Adrenal gland (tissue), 12 donors: ENCODE measurements around the gene CRB1. TPM values are rescaled to one million over a fixed set of nuclear protein-coding genes. Genes with fewer than 3 reads are reported as not detected.

Experiments
- DNase-seq, 7 donors: peaks; one replicate each; pipeline ENCODE4 v3.0.0-alpha.2; 2019 to 2020
- H3K27ac ChIP-seq, 5 donors: fragments of 200-600 bp; sonication (generic) in 4 of 5; 1 replicate in 3 of 5; 2 replicates in 2 of 5; pipeline versions ENCODE4 v1.5.1 to v1.8.0; 2016 to 2020; ENCODE audit warnings: mild to moderate bottlenecking in 1 of 5
- H3K27me3 ChIP-seq: fragments of 200-600 bp; 2 replicates; pipeline ENCODE4 v1.8.0; 2021
- H3K36me3 ChIP-seq, 2 donors: fragments of 200-600 bp; replicated peaks in 1 of 2; 1 replicate in 1 of 2; 2 replicates in 1 of 2; pipeline versions ENCODE4 v1.5.1 to v1.8.0; 2018 to 2022
- H3K4me1 ChIP-seq, 2 donors: fragments of 200-600 bp; replicated peaks in 1 of 2; 1 replicate in 1 of 2; 2 replicates in 1 of 2; pipeline versions ENCODE4 v1.5.1 to v1.8.0; 2018 to 2021
- H3K4me3 ChIP-seq, 4 donors: fragments of 200-600 bp; sonication (generic) in 3 of 4; one replicate each; pipeline ENCODE4 v1.5.1; 2016 to 2018
- H3K9me3 ChIP-seq, 3 donors: fragments of 200-600 bp; sonication (generic) in 1 of 3; replicated peaks in 1 of 3; 1 replicate in 2 of 3; 2 replicates in 1 of 3; pipeline versions ENCODE4 v1.5.1 to v1.8.0; 2016 to 2021
- CTCF ChIP-seq, 6 experiments: fragments of 450-650 bp in 4 of 6; fragments of 200-600 bp in 2 of 6; sonication (generic) in 1 of 6; IDR thresholded peaks; 1 replicate in 5 of 6; 2 replicates in 1 of 6; pipeline versions ENCODE4 v1.5.1 to v1.8.0; 2016 to 2021; ENCODE audit warnings: antibody characterized with exemption in 6 of 6, mild to moderate bottlenecking in 2 of 6, moderate library complexity in 1 of 6
- POLR2A ChIP-seq, 2 donors: fragments of 450-650 bp; IDR thresholded peaks; one replicate each; pipeline ENCODE4 v1.6.1; 2017; ENCODE audit warnings: antibody characterized with exemption in 2 of 2, mild to moderate bottlenecking in 2 of 2, moderate library complexity in 1 of 2
- WGBS, 4 donors: extraction: QIAGEN DNeasy Blood & Tissue Kit in 2 of 4; methylation state at CpG; one replicate each; pipeline versions ENCODE4 v1.1.5 to v1.1.7; 2013 to 2017; 5-methylcytosine and 5-hydroxymethylcytosine counted together
- intact Hi-C, 2 donors: fragments of 100-400 bp; cut with DNase I; formaldehyde crosslinking; loops; one replicate each; pipeline versions ENCODE4 v1.14.1 to v1.15.0; 2022 to 2023
- polyA plus RNA-seq, 3 donors: library from polyadenylated mRNA; stranded (reverse); fragments of 200-250 nt in 2 of 3; fragments of 350-450 nt in 1 of 3; fragmentation: Illumina TruSeq in 1 of 3; extraction: RNeasy Lipid Tissue Mini Kit (QIAGEN cat#74804) in 1 of 3; gene quantifications; one replicate each; pipeline ENCODE4 v1.2.3, GENCODE V29; 2013 to 2014
- total RNA-seq, 9 donors: library from RNA; depleted of rRNA in 4 of 9; stranded (reverse); fragments of >200 nt in 4 of 9; fragments of 120-200 nt in 1 of 9; fragmentation: NEBNext Ultra II Directional in 1 of 9; extraction: Animal tissue kit (Norgen Biotek cat#: 25700) in 1 of 9; gene quantifications; one replicate each; pipeline versions ENCODE4 v1.1.0 to v1.2.4, GENCODE V29; 2013 to 2023
- donor health status: healthy with polysubstance abuse.
- donor health status: Bipolar disorder and iron deficiency.
- donor health status: DM: yes; HTN: yes; CAD: no.
- donor health status: DM: no; HTN: no; CAD: no.
- donor health status: DM: no; HTN: no; CAD: no.
- donor health status: DM: yes; HTN: yes; CAD: no.

The CRB1 gene
- total and polyA plus RNA-seq, 12 donors, result 0.11 to 0.92 (median 0.39) TPM; not detected in 2

GRCh38 chr1:197284325-197284724, 16.3 kb downstream of the CRB1 start:
- Histone ChIP-seq H3K27me3 (no peaks in the 10 kb centered on the region), H3K36me3 (no peaks in the 10 kb centered on the region), H3K27ac (no peak overlapping the region), H3K4me3 (no peak overlapping the region), H3K9me3 (no peaks in the 10 kb centered on the region), H3K4me1 (no peaks in the 10 kb centered on the region)
- no peak for DNase-seq
- 54 to 74% (median 58%) methylated on average over 3 of the region's 3 CpGs for WGBS, 4 donors
- intact Hi-C loops, result no loop called here
- TF ChIP-seq CTCF (IDR thresholded peaks at IDR 0.05), result no peak
- no peak for TF ChIP-seq POLR2A (IDR thresholded peaks at IDR 0.05)

- H3K36me3 ChIP-seq, result no peaks in the 10 kb centered on the region
- no peaks in the 10 kb centered on the region for H3K9me3 ChIP-seq
- TF ChIP-seq POLR2A (IDR thresholded peaks at IDR 0.05) (no peak), CTCF (IDR thresholded peaks at IDR 0.05) (no peak)
- intact Hi-C loops, result no loop called here
- no peak for DNase-seq
- H3K4me3 ChIP-seq, result no peak overlapping the region
- H3K4me1 ChIP-seq, result no peaks in the 10 kb centered on the region
- WGBS, 4 donors, result 45 to 79% (median 72%) methylated on average over 2 of the region's 2 CpGs
- no peak overlapping the region for H3K27ac ChIP-seq
- no peaks in the 10 kb centered on the region for H3K27me3 ChIP-seq
These were observed 16.9 kb downstream of the CRB1 start for GRCh38 chr1:197284966-197285365.

- no peak for DNase-seq
- Histone ChIP-seq H3K9me3 (no peaks in the 10 kb centered on the region), H3K36me3 (no peaks in the 10 kb centered on the region), H3K27me3 (no peaks in the 10 kb centered on the region), H3K4me3 (no peak overlapping the region), H3K4me1 (no peaks in the 10 kb centered on the region), H3K27ac (no peak overlapping the region)
- TF ChIP-seq POLR2A (IDR thresholded peaks at IDR 0.05), result no peak
- no peak for TF ChIP-seq CTCF (IDR thresholded peaks at IDR 0.05)
- 77 to 85% (median 80%) methylated on average over 4 of the region's 4 CpGs for WGBS, 4 donors
- intact Hi-C loops, result no loop called here
These were observed 17.6 kb downstream of the CRB1 start for GRCh38 chr1:197285526-197286205.

- Histone ChIP-seq H3K4me3 (no peak overlapping the region), H3K9me3 (no peaks in the 10 kb centered on the region), H3K27ac (no peak overlapping the region), H3K27me3 (no peaks in the 10 kb centered on the region), H3K4me1 (no peaks in the 10 kb centered on the region), H3K36me3 (no peaks in the 10 kb centered on the region)
- DNase-seq, result no peak
- WGBS, 4 donors, result 93 to 96% (median 94%) methylated on average over 1 of the region's 1 CpG
- TF ChIP-seq CTCF (IDR thresholded peaks at IDR 0.05) (no peak), POLR2A (IDR thresholded peaks at IDR 0.05) (no peak)
- intact Hi-C loops, result no loop called here
These were observed 18.6 kb downstream of the CRB1 start for GRCh38 chr1:197286634-197287033.
